ENCODE results near the gene NFIA.
A peak's percentile ranks its signal among the peaks of the same experiment; 100 is the strongest.

Gene NFIA

DNA sequence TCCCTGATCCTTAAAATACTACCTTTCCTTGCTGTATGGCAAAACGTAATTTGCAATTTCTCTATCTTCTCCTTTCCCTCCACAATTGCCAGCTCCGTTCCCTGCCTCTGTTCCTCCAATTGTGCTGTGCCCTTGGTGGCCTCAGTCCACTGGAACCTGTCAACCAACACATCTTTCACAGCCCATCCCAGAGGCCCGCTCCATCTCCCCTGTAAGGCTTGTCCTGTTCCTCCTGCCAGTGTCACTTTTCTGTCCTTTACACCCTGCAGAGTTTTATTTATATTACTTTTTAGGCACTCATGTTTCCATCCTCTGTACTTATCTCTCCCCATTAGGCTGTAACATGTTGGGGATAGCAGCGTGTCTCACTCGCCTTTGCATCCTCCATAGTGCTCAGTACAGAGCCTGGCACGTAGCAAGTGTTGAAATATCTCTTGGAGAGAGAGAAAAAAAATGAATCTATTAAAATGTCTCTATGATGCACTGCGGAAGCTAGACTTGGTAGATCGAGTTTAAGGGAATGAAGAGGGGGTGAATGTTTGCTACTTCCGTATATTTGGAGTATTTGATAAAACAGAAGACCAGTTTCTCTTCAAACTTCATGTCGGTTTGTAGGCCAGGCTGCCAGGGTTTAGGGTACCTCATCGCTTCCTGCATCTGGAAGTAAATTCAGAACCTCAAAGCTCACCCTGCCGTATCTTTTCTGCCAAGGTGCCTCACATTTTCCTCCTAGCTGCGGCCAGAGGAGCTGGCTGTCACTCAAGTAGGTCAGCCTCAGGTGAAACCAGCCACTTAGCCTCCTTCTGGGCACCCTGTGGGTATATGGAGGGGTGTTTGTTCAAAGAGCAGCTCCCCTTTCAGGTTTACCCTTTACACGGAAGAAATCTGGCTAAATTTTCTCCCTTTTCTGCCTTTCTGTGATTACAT, 338.8 kb downstream of the NFIA start:
- TF ChIP-seq YY1 (tag by site-specific recombination; IDR thresholded peaks at IDR 0.05) (no peak), ZBTB1 (tag by site-specific recombination; IDR thresholded peaks at IDR 0.05) (no peak), ZNF155 (tag by site-specific recombination; IDR thresholded peaks at IDR 0.05) (no peak), ZNF221 (tag by site-specific recombination; IDR thresholded peaks at IDR 0.05; ENCODE audit: borderline replicate concordance) (no peak), ZNF24 (tag by site-specific recombination; IDR thresholded peaks at IDR 0.05) (no peak), ZNF48 (tag by site-specific recombination; IDR thresholded peaks at IDR 0.05) (no peak), ZXDB (tag by site-specific recombination; IDR thresholded peaks at IDR 0.05) (no peak)
- TF ChIP-seq, protein P1, sequence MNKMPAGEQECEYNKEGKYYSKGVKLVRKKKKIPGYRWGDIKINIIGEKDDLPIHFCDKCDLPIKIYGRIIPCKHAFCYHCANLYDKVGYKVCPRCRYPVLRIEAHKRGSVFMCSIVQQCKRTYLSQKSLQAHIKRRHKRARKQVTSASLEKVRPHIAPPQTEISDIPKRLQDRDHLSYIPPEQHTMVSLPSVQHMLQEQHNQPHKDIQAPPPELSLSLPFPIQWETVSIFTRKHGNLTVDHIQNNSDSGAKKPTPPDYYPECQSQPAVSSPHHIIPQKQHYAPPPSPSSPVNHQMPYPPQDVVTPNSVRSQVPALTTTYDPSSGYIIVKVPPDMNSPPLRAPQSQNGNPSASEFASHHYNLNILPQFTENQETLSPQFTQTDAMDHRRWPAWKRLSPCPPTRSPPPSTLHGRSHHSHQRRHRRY (tag by site-specific recombination; IDR thresholded peaks at IDR 0.05), result no peak
- no peaks in the 10 kb centered on the region; a peak in 1 of 3 replicates for H3K36me3 ChIP-seq (ENCODE audit: control insufficient read depth in 2 of 2, insufficient read depth in 1 of 2, low read length in 2 of 2)
- no peaks in the 10 kb centered on the region for H3K4me1 ChIP-seq (ENCODE audit: control insufficient read depth, insufficient read depth, low read length)
- no peak overlapping the region for H3K4me3 ChIP-seq (ENCODE audit: low read depth, low read length)
- H3K27ac ChIP-seq (ENCODE audit: extremely low read depth, low read depth, low read length), result no peak overlapping the region
- POLR2A ChIA-PET, result no interaction called here
- CTCF ChIA-PET, result no interaction called here
- H3K9me3 ChIP-seq (ENCODE audit: control insufficient read depth, insufficient read depth, low read depth, low read length), result no peaks in the 10 kb centered on the region

DNA sequence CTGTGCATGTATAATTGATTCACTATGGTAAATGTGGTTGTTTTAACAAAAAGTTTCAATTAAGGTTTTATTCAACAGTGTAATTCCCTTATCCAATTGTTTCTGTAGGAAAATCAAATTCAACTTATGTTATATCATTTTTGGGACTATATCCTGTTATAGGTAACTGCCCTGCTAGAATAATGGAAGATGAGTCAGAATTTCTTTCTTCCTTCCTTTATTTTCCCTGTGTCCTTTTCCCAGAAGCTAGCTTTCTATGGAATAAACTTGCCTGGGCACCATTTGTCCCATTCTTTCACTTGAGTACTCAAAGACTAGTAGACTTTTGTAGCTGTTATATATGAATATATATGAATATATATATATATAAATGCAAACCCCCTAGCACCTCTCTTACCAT, 341.3 kb downstream of the NFIA start:
- no peaks in the 10 kb centered on the region for H3K4me1 ChIP-seq (ENCODE audit: control insufficient read depth, insufficient read depth, low read length)
- ChIA-PET POLR2A (no interaction called here), CTCF (interaction anchor here (0.6 to 1.2 kb wide), 3 partner anchors 86 to 944 kb away, joined by 3 to 4 read pairs (median 4); no protein-coding TSS in a partner anchor)
- no peaks in the 10 kb centered on the region for H3K36me3 ChIP-seq (ENCODE audit: control insufficient read depth in 2 of 2, insufficient read depth in 1 of 2, low read length in 2 of 2)
- H3K4me3 ChIP-seq (ENCODE audit: low read depth, low read length), result no peak overlapping the region
- no peak for TF ChIP-seq ZNF416 (tag by site-specific recombination; IDR thresholded peaks at IDR 0.05)
- no peak for TF ChIP-seq ZNF184 (tag by site-specific recombination; IDR thresholded peaks at IDR 0.05)
- no peak for TF ChIP-seq HOXC10 (CRISPR knock-in tag; IDR thresholded peaks at IDR 0.05)
- no peak for TF ChIP-seq ZNF610 (tag by site-specific recombination; IDR thresholded peaks at IDR 0.05; ENCODE audit: borderline replicate concordance)
- TF ChIP-seq, protein P2, sequence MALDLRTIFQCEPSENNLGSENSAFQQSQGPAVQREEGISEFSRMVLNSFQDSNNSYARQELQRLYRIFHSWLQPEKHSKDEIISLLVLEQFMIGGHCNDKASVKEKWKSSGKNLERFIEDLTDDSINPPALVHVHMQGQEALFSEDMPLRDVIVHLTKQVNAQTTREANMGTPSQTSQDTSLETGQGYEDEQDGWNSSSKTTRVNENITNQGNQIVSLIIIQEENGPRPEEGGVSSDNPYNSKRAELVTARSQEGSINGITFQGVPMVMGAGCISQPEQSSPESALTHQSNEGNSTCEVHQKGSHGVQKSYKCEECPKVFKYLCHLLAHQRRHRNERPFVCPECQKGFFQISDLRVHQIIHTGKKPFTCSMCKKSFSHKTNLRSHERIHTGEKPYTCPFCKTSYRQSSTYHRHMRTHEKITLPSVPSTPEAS (tag by site-specific recombination; IDR thresholded peaks at IDR 0.05), result no peak
- no peak for TF ChIP-seq SETDB1 (IDR thresholded peaks at IDR 0.05; ENCODE audit: insufficient read length, low read length)
- TF ChIP-seq ZSCAN23 (tag by site-specific recombination; IDR thresholded peaks at IDR 0.05), result no peak
- no peak overlapping the region for H3K27ac ChIP-seq (ENCODE audit: extremely low read depth, low read depth, low read length)
- H3K9me3 ChIP-seq (ENCODE audit: control insufficient read depth, insufficient read depth, low read depth, low read length), result no peaks in the 10 kb centered on the region

DNA sequence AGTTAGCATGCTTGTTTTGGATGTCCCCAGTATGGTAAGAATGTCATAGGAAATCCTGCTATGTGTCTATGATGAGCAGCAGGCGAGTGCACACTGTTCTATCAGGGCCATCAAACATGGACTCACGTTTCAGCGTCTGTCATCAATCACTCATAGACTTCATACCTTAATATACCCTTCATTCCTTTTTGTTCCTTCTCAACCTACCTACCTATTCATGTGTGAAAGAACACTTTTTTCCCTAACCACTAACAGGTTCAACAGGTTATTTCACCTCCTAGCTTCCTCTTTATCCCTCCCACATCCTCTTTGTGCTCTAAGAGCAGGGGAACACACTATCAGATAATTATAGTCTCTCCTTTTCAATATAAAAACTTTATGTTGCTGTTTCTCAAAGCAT, 342.0 kb downstream of the NFIA start:
- H3K4me1 ChIP-seq (ENCODE audit: control insufficient read depth, insufficient read depth, low read length), result no peaks in the 10 kb centered on the region
- no peak overlapping the region for H3K27ac ChIP-seq (ENCODE audit: extremely low read depth, low read depth, low read length)
- no peak overlapping the region for H3K4me3 ChIP-seq (ENCODE audit: low read depth, low read length)
- ChIA-PET POLR2A (no interaction called here), CTCF (interaction anchor here (0.6 to 1.2 kb wide), 3 partner anchors 374 to 943 kb away, joined by 3 to 4 read pairs (median 3); no protein-coding TSS in a partner anchor)
- no peaks in the 10 kb centered on the region for H3K9me3 ChIP-seq (ENCODE audit: control insufficient read depth, insufficient read depth, low read depth, low read length)
- TF ChIP-seq SCRT1 (tag by site-specific recombination; IDR thresholded peaks at IDR 0.05; ENCODE audit: borderline replicate concordance) (peak; percentile 67), ZNF112 (tag by site-specific recombination; IDR thresholded peaks at IDR 0.05) (no peak), SCRT2 (tag by site-specific recombination; IDR thresholded peaks at IDR 0.05) (peak; percentile 87)
- H3K36me3 ChIP-seq (ENCODE audit: control insufficient read depth in 2 of 2, insufficient read depth in 1 of 2, low read length in 2 of 2), result no peaks in the 10 kb centered on the region

Data from HEK293 (cell line).